ENCODE results near the gene LPIN3. TPM values are rescaled to one million over a fixed set of nuclear protein-coding genes. Genes with fewer than 3 reads are reported as not detected.

The LPIN3 gene
- total RNA-seq, 1 donor from 2014 or later: 0.60 TPM

DNA sequence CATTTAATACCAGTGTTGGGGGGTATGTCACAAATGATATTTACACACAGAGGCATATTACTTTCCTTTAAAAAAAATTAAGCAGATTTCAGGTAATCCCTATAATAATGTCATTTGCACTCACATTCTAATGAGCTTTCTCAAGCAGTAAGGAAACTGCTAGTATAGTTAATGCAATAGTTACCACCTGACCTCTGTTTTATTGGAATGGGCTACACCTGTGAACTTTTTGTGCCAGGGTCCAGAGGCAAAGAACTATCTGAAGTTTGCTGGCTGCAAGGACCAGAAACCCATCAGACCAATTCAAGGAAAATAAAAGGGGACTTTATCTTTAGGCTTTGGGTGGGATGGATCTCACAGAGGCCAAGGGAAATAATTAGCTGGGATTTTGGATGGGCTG lies 20.2 kb upstream of the LPIN3 start:
- ATAC-seq (ENCODE audit: low read depth) (no peak), DNase-seq (no peak)
- intact Hi-C loops (cut with micrococcal nuclease): no loop called here
- Mint-ChIP-seq H3K4me3 (no peak overlapping the region), H3K4me1 (peaks cover 20% of the 10 kb centered on the region), H3K9me3 (no peaks in the 10 kb centered on the region), H3K27me3 (no peaks in the 10 kb centered on the region), H3K27ac (no peak overlapping the region), H3K36me3 (ENCODE audit: low read depth) (peaks cover 3% of the 10 kb centered on the region)
- ChIA-PET POLR2A (no interaction called here), CTCF (no interaction called here)
- no peak for TF ChIP-seq CTCF (IDR thresholded peaks at IDR 0.05)

GRCh38 chr20:41320976-41321375 lies 19.6 kb upstream of the LPIN3 start:
- ChIA-PET CTCF (no interaction called here), POLR2A (no interaction called here)
- H3K9me3 Mint-ChIP-seq: no peaks in the 10 kb centered on the region
- no peak for TF ChIP-seq CTCF (IDR thresholded peaks at IDR 0.05)
- ATAC-seq (ENCODE audit: low read depth) (no peak), DNase-seq (no peak)
- H3K4me3 Mint-ChIP-seq: no peak overlapping the region
- peaks cover 18% of the 10 kb centered on the region for H3K4me1 Mint-ChIP-seq
- intact Hi-C loops (cut with micrococcal nuclease): no loop called here
- no peaks in the 10 kb centered on the region for H3K27me3 Mint-ChIP-seq
- H3K27ac Mint-ChIP-seq: no peak overlapping the region
- peaks cover 3% of the 10 kb centered on the region for H3K36me3 Mint-ChIP-seq (ENCODE audit: low read depth)

DNA sequence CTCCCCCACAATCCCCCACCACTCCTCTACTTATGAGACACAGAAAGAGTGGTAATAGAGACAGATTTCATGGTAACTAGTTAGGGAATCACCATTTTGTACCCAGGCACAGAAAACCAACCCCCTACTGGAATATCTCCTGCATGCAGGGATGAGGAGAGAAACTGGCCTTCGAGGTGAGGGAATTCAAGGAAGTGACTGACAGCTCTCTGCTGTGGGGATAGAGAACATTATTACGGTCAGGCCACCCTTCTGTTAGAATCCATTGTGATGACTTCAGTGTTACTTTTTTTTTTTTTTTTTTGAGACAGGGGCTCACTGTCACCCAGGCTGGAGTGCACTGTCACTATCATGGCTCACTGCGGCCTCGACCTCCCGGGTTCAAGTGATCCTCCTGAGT lies 13.4 kb upstream of the LPIN3 start:
- Mint-ChIP-seq H3K4me1 (peaks cover 12% of the 10 kb centered on the region), H3K9me3 (no peaks in the 10 kb centered on the region), H3K4me3 (no peak overlapping the region), H3K36me3 (ENCODE audit: low read depth) (no peaks in the 10 kb centered on the region), H3K27me3 (no peaks in the 10 kb centered on the region), H3K27ac (no peak overlapping the region)
- DNase-seq (no peak), ATAC-seq (ENCODE audit: low read depth) (no peak)
- ChIA-PET CTCF (interaction anchor here (1.1 to 1.7 kb wide), 2 partner anchors 12 to 192 kb away, joined by 3 to 4 read pairs; no protein-coding TSS in a partner anchor), POLR2A (interaction anchor here (0.6 to 1.3 kb wide), 3 partner anchors 10 to 22 kb away, joined by 3 to 4 read pairs (median 3); partner anchors contain the start of gene ZHX3)
- intact Hi-C loops (cut with micrococcal nuclease): no loop called here
- no peak for TF ChIP-seq CTCF (IDR thresholded peaks at IDR 0.05)

- no peak for TF ChIP-seq CTCF (IDR thresholded peaks at IDR 0.05)
- H3K36me3 Mint-ChIP-seq (ENCODE audit: low read depth): no peaks in the 10 kb centered on the region
- H3K27me3 Mint-ChIP-seq: no peaks in the 10 kb centered on the region
- no peaks in the 10 kb centered on the region for H3K9me3 Mint-ChIP-seq
- ChIA-PET CTCF (interaction anchor here (1.0 to 2.2 kb wide), 4 partner anchors 10 to 194 kb away, joined by 4 to 16 read pairs (median 6); partner anchors contain the start of gene LPIN3), POLR2A (interaction anchor here (0.7 to 1.5 kb wide), 8 partner anchors 12 to 192 kb away, joined by 3 to 6 read pairs (median 3); partner anchors contain the start of genes PLCG1 and ZHX3)
- H3K4me3 Mint-ChIP-seq: peak overlapping the region; percentile 6
- H3K4me1 Mint-ChIP-seq: peaks cover 12% of the 10 kb centered on the region
- H3K27ac Mint-ChIP-seq: peak overlapping the region; percentile 59
- intact Hi-C loops (cut with micrococcal nuclease): loop anchor here (1.0 kb wide), 1 partner anchor 12 kb away; the partner anchor contains the start of gene ZHX3
- peak; percentile 100 for ATAC-seq (ENCODE audit: low read depth)
- DNase-seq: peak; percentile 33
These were observed 10.9 kb upstream of the LPIN3 start for GRCh38 chr20:41329435-41330342.

DNA sequence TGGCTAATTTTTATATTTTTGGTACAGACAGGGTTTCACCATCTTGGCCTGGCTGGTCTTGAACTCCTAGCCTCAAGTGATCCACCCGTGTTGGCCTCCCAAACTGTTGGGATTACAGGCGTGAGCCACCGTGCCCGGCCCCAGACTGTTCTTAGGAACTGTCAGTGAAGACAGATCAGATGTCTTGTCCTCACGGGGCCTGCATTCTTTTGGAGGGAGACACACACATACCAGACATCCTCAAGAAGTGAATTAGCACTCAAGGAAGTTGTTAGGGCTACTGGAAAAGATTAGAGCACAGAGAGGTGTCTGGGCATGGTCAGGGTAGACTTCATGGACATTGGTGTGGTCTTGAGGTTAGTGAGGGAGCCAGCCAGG lies 10.3 kb upstream of the LPIN3 start:
- ATAC-seq (ENCODE audit: low read depth) (no peak), DNase-seq (no peak)
- no peak for TF ChIP-seq CTCF (IDR thresholded peaks at IDR 0.05)
- POLR2A ChIA-PET: interaction anchor here (0.7 to 1.5 kb wide), 3 partner anchors 21 to 175 kb away, joined by 3 to 6 read pairs (median 3); no protein-coding TSS in a partner anchor
- Mint-ChIP-seq H3K27me3 (no peaks in the 10 kb centered on the region), H3K27ac (no peak overlapping the region), H3K4me3 (no peak overlapping the region), H3K36me3 (ENCODE audit: low read depth) (no peaks in the 10 kb centered on the region), H3K9me3 (no peaks in the 10 kb centered on the region), H3K4me1 (peaks cover 12% of the 10 kb centered on the region)
- CTCF ChIA-PET: interaction anchor here (0.7 to 2.2 kb wide), 4 partner anchors 9 to 157 kb away, joined by 3 to 16 read pairs (median 6); partner anchors contain the start of gene LPIN3
- intact Hi-C loops (cut with micrococcal nuclease): no loop called here

Measured in activated B cell treated with CpG ODN at 0.5 μM for 24 hours (primary cell).